Right atrium auricular region (tissue), 2 donors: ENCODE data around the gene PLXNA1. TPM values are rescaled to one million over a fixed set of nuclear protein-coding genes. Genes with fewer than 3 reads are reported as not detected.

ENCODE experiments used
- DNase-seq: peaks from one replicate; pipeline ENCODE4 v3.0.0-alpha.2; 2019; ENCODE audit warnings: low spot score
- H3K27ac ChIP-seq, 2 donors: fragments of 200-600 bp; sonication (generic); 1 replicate in 1 of 2; 2 replicates in 1 of 2; pipeline ENCODE4 v1.5.1; 2016 to 2019
- H3K27me3 ChIP-seq, 2 donors: fragments of 200-600 bp; sonication (generic); one replicate each; pipeline versions ENCODE4 v1.5.1 to v1.6.0; 2017 to 2019
- H3K36me3 ChIP-seq: fragments of 200-600 bp; sonication (generic); one replicate; pipeline ENCODE4 v1.5.1; 2016
- H3K4me1 ChIP-seq, 2 donors: fragments of 200-600 bp; sonication (generic); one replicate each; pipeline versions ENCODE4 v1.5.1 to v1.6.0; 2017 to 2019
- H3K4me3 ChIP-seq, 2 donors: fragments of 200-600 bp; sonication (generic); 1 replicate in 1 of 2; 2 replicates in 1 of 2; pipeline ENCODE4 v1.5.1; 2017 to 2019; ENCODE audit warnings: mild to moderate bottlenecking in 1 of 2, moderate library complexity in 1 of 2
- H3K9me3 ChIP-seq, 2 donors: fragments of 200-600 bp; sonication (generic); one replicate each; pipeline ENCODE4 v1.5.1; 2019
- total RNA-seq, 2 donors: library from RNA; depleted of rRNA; stranded (reverse); fragments of >200 nt; gene quantifications; one replicate each; pipeline ENCODE4 v1.1.0, GENCODE V29; 2016
- TF ChIP-seq, protein P1 (sequence below), 2 donors: fragments of 200-600 bp; sonication (generic); IDR thresholded peaks; one replicate each; pipeline ENCODE4 v1.5.1; 2019; ENCODE audit warnings: antibody characterized with exemption in 2 of 2

The PLXNA1 gene
- total RNA-seq, 2 donors from 2014 or later: 22.9 to 23.3 TPM

DNA sequence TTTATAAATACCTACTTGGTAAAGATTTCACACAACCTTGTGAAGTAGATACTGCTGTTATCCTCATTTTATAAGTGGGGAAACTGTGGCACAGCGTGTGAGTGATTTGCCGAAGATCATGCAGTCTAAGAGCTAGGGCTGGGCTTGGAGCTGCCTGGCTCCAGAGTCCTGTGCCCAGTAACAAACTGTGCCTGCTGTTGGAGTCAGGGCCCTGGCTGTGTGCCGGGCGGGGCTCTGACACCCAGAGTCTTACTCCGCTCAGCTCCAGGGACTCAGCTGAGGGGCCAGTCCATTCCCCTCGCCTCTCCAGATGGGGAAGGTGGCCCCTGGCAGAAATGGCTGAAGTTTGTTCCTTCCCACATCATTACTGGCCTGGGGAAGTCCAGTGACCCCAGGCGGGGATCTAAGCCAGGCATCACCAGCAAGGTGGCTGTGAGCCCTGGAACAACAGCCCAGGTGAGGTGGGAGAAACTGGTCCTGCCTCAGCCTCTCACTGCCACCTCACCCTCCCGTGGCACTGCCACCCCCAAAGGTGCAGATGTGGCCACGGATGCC lies 17.3 kb upstream of the PLXNA1 start:
- TF ChIP-seq, protein P1, sequence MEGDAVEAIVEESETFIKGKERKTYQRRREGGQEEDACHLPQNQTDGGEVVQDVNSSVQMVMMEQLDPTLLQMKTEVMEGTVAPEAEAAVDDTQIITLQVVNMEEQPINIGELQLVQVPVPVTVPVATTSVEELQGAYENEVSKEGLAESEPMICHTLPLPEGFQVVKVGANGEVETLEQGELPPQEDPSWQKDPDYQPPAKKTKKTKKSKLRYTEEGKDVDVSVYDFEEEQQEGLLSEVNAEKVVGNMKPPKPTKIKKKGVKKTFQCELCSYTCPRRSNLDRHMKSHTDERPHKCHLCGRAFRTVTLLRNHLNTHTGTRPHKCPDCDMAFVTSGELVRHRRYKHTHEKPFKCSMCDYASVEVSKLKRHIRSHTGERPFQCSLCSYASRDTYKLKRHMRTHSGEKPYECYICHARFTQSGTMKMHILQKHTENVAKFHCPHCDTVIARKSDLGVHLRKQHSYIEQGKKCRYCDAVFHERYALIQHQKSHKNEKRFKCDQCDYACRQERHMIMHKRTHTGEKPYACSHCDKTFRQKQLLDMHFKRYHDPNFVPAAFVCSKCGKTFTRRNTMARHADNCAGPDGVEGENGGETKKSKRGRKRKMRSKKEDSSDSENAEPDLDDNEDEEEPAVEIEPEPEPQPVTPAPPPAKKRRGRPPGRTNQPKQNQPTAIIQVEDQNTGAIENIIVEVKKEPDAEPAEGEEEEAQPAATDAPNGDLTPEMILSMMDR (IDR thresholded peaks at IDR 0.05): no peak
- H3K27me3 ChIP-seq: no peaks in the 10 kb centered on the region
- no peaks in the 10 kb centered on the region for H3K36me3 ChIP-seq
- H3K4me3 ChIP-seq: no peak overlapping the region
- no peak for DNase-seq
- peaks cover 0 to 19% of the 10 kb centered on the region in 2 donors for H3K4me1 ChIP-seq
- no peak overlapping the region for H3K27ac ChIP-seq
- H3K9me3 ChIP-seq: no peaks in the 10 kb centered on the region

DNA sequence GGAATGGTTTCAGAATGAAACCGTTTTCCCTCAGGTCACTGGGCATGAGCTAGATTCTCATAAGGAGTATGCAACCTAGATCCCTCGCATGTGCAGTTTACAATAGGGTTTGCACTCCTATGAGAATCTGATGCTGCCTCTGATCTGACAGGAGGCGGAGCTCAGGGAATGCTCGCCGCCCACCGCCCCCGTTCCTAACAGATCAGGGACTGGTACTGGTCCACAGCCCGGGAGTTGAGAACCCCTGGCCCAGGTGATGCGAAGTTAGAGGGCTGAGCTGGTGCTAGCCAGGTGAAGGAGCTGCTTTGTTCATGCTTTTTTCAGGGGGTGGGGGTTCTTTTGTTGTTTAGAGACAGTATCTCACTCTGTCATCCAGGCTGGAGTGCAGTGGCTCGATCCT lies 15.5 kb upstream of the PLXNA1 start:
- Histone ChIP-seq H3K9me3 (no peaks in the 10 kb centered on the region), H3K36me3 (no peaks in the 10 kb centered on the region), H3K27ac (no peak overlapping the region), H3K4me1 (peaks cover 0 to 9% of the 10 kb centered on the region in 2 donors), H3K27me3 (no peaks in the 10 kb centered on the region), H3K4me3 (no peak overlapping the region)
- TF ChIP-seq, protein P1 (IDR thresholded peaks at IDR 0.05): no peak
- no peak for DNase-seq

DNA sequence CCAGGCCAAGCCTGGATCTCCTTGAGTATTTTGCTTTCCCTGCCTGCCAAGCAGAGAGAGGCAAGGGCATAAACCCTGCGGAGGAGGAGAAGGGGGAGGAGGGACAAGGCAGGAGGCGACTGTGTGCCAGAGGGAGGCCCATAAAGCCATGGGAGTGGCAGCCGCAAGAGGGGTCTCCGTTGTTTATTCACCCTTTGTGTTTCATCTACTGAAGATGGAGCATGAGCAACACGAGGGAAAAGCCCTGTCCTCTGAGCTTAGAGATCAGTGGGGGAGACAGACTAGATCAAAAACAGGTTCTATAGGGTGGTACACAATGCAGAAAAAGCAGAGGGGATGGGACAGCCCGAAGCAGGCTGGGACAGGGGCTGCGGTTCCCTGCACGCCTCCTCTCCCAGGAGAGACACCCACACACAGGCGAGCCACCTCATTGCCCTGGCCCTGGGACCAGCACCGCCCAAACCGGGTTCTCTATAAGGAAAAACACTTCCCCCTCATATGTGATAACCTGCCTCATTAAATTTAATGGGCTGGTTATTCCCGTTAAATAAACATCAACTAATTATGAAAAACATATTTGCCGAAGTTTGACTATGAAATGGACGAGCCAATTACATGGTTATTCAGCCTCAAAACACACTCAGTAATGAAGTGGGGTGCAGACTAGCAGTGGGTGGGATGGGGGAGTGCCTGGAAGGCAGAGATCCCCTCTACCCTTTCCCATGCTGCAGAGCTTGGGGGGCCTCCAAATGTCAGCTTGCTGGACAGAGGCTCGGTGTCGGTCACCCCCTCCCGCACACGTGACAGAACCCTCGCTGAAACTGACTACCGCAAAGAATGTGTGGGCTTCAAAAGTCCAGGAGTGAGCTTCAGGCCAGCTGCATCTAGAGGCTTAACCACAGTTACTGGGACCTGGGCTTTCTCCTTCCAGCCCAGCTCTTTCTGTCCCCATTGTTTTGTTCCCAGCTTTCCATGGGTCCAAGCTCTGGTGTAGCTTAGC lies 14.2 kb upstream of the PLXNA1 start:
- Histone ChIP-seq H3K27ac (no peak overlapping the region), H3K36me3 (no peaks in the 10 kb centered on the region), H3K27me3 (no peaks in the 10 kb centered on the region), H3K4me3 (no peak overlapping the region), H3K9me3 (no peaks in the 10 kb centered on the region), H3K4me1 (peaks cover 0 to 9% of the 10 kb centered on the region in 2 donors)
- DNase-seq: no peak
- TF ChIP-seq, protein P1 (IDR thresholded peaks at IDR 0.05): no peak

- DNase-seq: no peak
- Histone ChIP-seq H3K4me1 (peaks cover 0 to 9% of the 10 kb centered on the region in 2 donors), H3K4me3 (no peak overlapping the region), H3K9me3 (peaks cover 0 to 9% of the 10 kb centered on the region in 2 donors), H3K27ac (no peak overlapping the region), H3K27me3 (no peaks in the 10 kb centered on the region), H3K36me3 (no peaks in the 10 kb centered on the region)
- TF ChIP-seq, protein P1 (IDR thresholded peaks at IDR 0.05): no peak
Observed at GRCh38 chr3:126969586-126969985, 13.3 kb upstream of the PLXNA1 start.

DNA sequence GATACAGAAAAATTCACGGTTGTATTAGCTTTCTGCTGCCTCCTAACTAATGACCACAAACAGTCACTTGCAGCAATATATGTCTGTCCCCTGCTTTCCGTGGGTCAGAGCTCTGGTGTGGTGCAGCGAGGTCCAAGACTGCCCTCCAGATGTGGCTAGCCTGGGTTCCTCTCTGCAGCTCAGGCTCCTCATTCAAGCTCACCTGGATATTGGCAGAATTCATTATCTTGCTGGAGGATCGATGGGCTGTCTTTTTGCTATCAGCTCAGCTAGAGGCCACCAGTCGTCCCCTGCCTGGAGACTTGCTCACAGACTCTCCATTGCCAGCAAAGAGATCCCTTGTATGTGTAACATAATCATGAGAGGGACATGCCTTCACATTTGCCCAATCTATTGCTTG lies 12.8 kb upstream of the PLXNA1 start:
- Histone ChIP-seq H3K9me3 (peaks cover 0 to 14% of the 10 kb centered on the region in 2 donors), H3K4me1 (peaks cover 0 to 9% of the 10 kb centered on the region in 2 donors), H3K4me3 (no peak overlapping the region), H3K27me3 (no peaks in the 10 kb centered on the region), H3K36me3 (no peaks in the 10 kb centered on the region), H3K27ac (no peak overlapping the region)
- TF ChIP-seq, protein P1 (IDR thresholded peaks at IDR 0.05): no peak
- DNase-seq: no peak
